Suprapubic skin (tissue), 4 donors: ENCODE data around the gene DNAH10. TPM values are rescaled to one million over a fixed set of nuclear protein-coding genes. Genes with fewer than 3 reads are reported as not detected.
A peak's percentile ranks its signal among the peaks of the same experiment; 100 is the strongest.

ENCODE experiments used
- DNase-seq, 2 donors: peaks; one replicate each; pipeline ENCODE4 v3.0.0-alpha.2; 2019; ENCODE audit warnings: low spot score in 2 of 2
- H3K27ac ChIP-seq: fragments of 200-600 bp; sonication (generic); one replicate; pipeline ENCODE4 v1.5.1; 2019
- H3K27me3 ChIP-seq: fragments of 200-600 bp; sonication (generic); one replicate; pipeline ENCODE4 v1.5.1; 2019
- H3K36me3 ChIP-seq: fragments of 200-600 bp; sonication (generic); one replicate; pipeline ENCODE4 v1.5.1; 2019
- H3K4me1 ChIP-seq: fragments of 200-600 bp; sonication (generic); one replicate; pipeline ENCODE4 v1.5.1; 2019
- H3K4me3 ChIP-seq: fragments of 200-600 bp; sonication (generic); one replicate; pipeline ENCODE4 v1.5.1; 2019; ENCODE audit warnings: mild to moderate bottlenecking
- H3K9me3 ChIP-seq: fragments of 200-600 bp; sonication (generic); one replicate; pipeline ENCODE4 v1.5.1; 2019
- CTCF ChIP-seq, 2 donors: fragments of 200-600 bp in 1 of 2; fragments of 450-650 bp in 1 of 2; sonication (generic) in 1 of 2; IDR thresholded peaks; one replicate each; pipeline ENCODE4 v1.5.1; 2016 to 2019; ENCODE audit warnings: antibody characterized with exemption in 2 of 2, mild to moderate bottlenecking in 1 of 2, moderate library complexity in 1 of 2
- EP300 ChIP-seq: sonication (generic); formaldehyde crosslinking; IDR thresholded peaks from one replicate; pipeline ENCODE4 v1.6.1; 2017; ENCODE audit warnings: antibody characterized with exemption
- POLR2A ChIP-seq, 2 donors: fragments of 450-650 bp; IDR thresholded peaks; one replicate each; pipeline ENCODE4 v1.6.1; 2017; ENCODE audit warnings: antibody characterized with exemption in 2 of 2, mild to moderate bottlenecking in 2 of 2, moderate library complexity in 2 of 2
- POLR2AphosphoS5 ChIP-seq, 3 donors: sonication (generic); formaldehyde crosslinking; IDR thresholded peaks; one replicate each; pipeline ENCODE4 v1.6.1; 2017; ENCODE audit warnings: antibody characterized with exemption in 3 of 3
- WGBS: methylation state at CpG from one replicate; pipeline ENCODE4 v1.1.5; 2018; 5-methylcytosine and 5-hydroxymethylcytosine counted together
- total RNA-seq, 4 donors: library from RNA; depleted of rRNA; stranded (reverse); fragments of >200 nt; gene quantifications; one replicate each; pipeline ENCODE4 v1.1.0, GENCODE V29; 2016

The DNAH10 gene
- total RNA-seq, 4 donors from 2014 or later: 0.13 to 1.2 (median 0.19) TPM; not detected in 1

- H3K36me3 ChIP-seq: peaks cover 3% of the 10 kb centered on the region
- DNase-seq: no peak
- H3K9me3 ChIP-seq: no peaks in the 10 kb centered on the region
- WGBS: 89% methylated on average over 7 of the region's 7 CpGs
- H3K27me3 ChIP-seq: no peaks in the 10 kb centered on the region
- TF ChIP-seq EP300 (no peak), POLR2A (IDR thresholded peaks at IDR 0.05) (no peak), CTCF (IDR thresholded peaks at IDR 0.05) (no peak)
- peaks cover 23% of the 10 kb centered on the region for H3K4me1 ChIP-seq
- no peak overlapping the region for H3K27ac ChIP-seq
- no peak overlapping the region for H3K4me3 ChIP-seq
Observed at GRCh38 chr12:123976227-123976826, 214.2 kb downstream of the DNAH10 start.

- Histone ChIP-seq H3K4me3 (no peak overlapping the region), H3K36me3 (peaks cover 13% of the 10 kb centered on the region), H3K4me1 (peaks cover 4% of the 10 kb centered on the region), H3K27me3 (no peaks in the 10 kb centered on the region), H3K9me3 (no peaks in the 10 kb centered on the region), H3K27ac (no peak overlapping the region)
- 89% methylated on average over 6 of the region's 6 CpGs for WGBS
- DNase-seq: no peak
- TF ChIP-seq POLR2AphosphoS5 (IDR thresholded peaks at IDR 0.05) (no peak), EP300 (no peak), POLR2A (IDR thresholded peaks at IDR 0.05) (no peak), CTCF (IDR thresholded peaks at IDR 0.05) (no peak)
Observed at GRCh38 chr12:123979566-123979965, 217.5 kb downstream of the DNAH10 start.

GRCh38 chr12:123982269-123982668 is 220.2 kb downstream of the DNAH10 start:
- no peak for DNase-seq
- Histone ChIP-seq H3K9me3 (no peaks in the 10 kb centered on the region), H3K27me3 (no peaks in the 10 kb centered on the region), H3K4me1 (no peaks in the 10 kb centered on the region), H3K36me3 (peaks cover 13% of the 10 kb centered on the region), H3K4me3 (no peak overlapping the region), H3K27ac (no peak overlapping the region)
- no peak for TF ChIP-seq POLR2AphosphoS5 (IDR thresholded peaks at IDR 0.05)
- TF ChIP-seq CTCF (IDR thresholded peaks at IDR 0.05): no peak
- WGBS: 94% methylated on average over 7 of the region's 7 CpGs

GRCh38 chr12:123983822-123984485 is 221.9 kb downstream of the DNAH10 start:
- Histone ChIP-seq H3K4me3 (no peak overlapping the region), H3K36me3 (peaks cover 24% of the 10 kb centered on the region), H3K9me3 (no peaks in the 10 kb centered on the region), H3K27ac (no peak overlapping the region), H3K4me1 (no peaks in the 10 kb centered on the region), H3K27me3 (no peaks in the 10 kb centered on the region)
- 64% methylated on average over 7 of the region's 7 CpGs for WGBS
- no peak for DNase-seq
- TF ChIP-seq EP300: no peak
- no peak for TF ChIP-seq POLR2AphosphoS5 (IDR thresholded peaks at IDR 0.05)
- TF ChIP-seq CTCF (IDR thresholded peaks at IDR 0.05): peak in 1 of 2 donors; percentile 45

- Histone ChIP-seq H3K27ac (no peak overlapping the region), H3K36me3 (peaks cover 29% of the 10 kb centered on the region)
Observed at GRCh38 chr12:123984903-123985302, 222.8 kb downstream of the DNAH10 start.

More at GRCh38 chr12:123984903-123985302, 222.8 kb downstream of the DNAH10 start:
- no peak for DNase-seq
- Histone ChIP-seq H3K9me3 (no peaks in the 10 kb centered on the region), H3K27me3 (no peaks in the 10 kb centered on the region), H3K4me1 (no peaks in the 10 kb centered on the region), H3K4me3 (no peak overlapping the region)
- TF ChIP-seq POLR2AphosphoS5 (IDR thresholded peaks at IDR 0.05): no peak
- TF ChIP-seq CTCF (IDR thresholded peaks at IDR 0.05): no peak
- no peak for TF ChIP-seq EP300
- no peak for TF ChIP-seq POLR2A (IDR thresholded peaks at IDR 0.05)
- WGBS: 87% methylated on average over 4 of the region's 4 CpGs
